Measurements from ENCODE around the gene LZTR1. TPM values are rescaled to one million over a fixed set of nuclear protein-coding genes. Genes with fewer than 3 reads are reported as not detected.

The LZTR1 gene
- total and polyA plus RNA-seq, 2 of the 4 experiments (the other 2 are of a cell fraction) = 22.8 to 41.3 TPM

GRCh38 chr22:20943104-20943933 lies 38.8 kb upstream of the LZTR1 start:
- dilution Hi-C loops (cut with HindIII; ENCODE audit: low sequenced_read_pairs, unreplicated experiment) = no loop called here

More at GRCh38 chr22:20943104-20943933, 38.8 kb upstream of the LZTR1 start:
- Histone ChIP-seq H3K18ac (ENCODE audit: low read depth, low read length) (no peak overlapping the region), H2BK15ac (ENCODE audit: low read depth, low read length) (no peak overlapping the region), H3K4me1 (ENCODE audit: control insufficient read depth, insufficient read depth, low read length) (peaks cover 9% of the 10 kb centered on the region), H3K27me3 (ENCODE audit: control insufficient read depth, insufficient read depth, low read length) (no peaks in the 10 kb centered on the region), H3K4ac (ENCODE audit: low read depth, low read length) (no peak overlapping the region), H4K20me1 (ENCODE audit: insufficient read depth, low read length) (peaks cover 96% of the 10 kb centered on the region), H2BK120ac (ENCODE audit: low read depth, low read length) (no peak overlapping the region), H3K56ac (ENCODE audit: extremely low read depth, insufficient read depth, low read length) (no peak overlapping the region), H3K27ac (ENCODE audit: insufficient read depth, low read length) (no peak overlapping the region), H3K36me3 (ENCODE audit: control insufficient read depth, insufficient read depth, low read length) (peaks cover 5% of the 10 kb centered on the region), H2AK9ac (replicated peaks; ENCODE audit: low read depth, low read length, poor library complexity) (no peak overlapping the region), H3K79me1 (ENCODE audit: low read depth in 1 of 2, low read length in 2 of 2) (peaks cover 9 to 79% of the 10 kb centered on the region in 2 experiments), H3K9ac (ENCODE audit: low read depth, low read length) (no peak overlapping the region), H3K9me3 (ENCODE audit: control insufficient read depth, insufficient read depth, low read length) (no peaks in the 10 kb centered on the region), H4K91ac (ENCODE audit: insufficient read depth, low read depth, low read length) (no peak overlapping the region), H2BK5ac (ENCODE audit: low read depth, low read length, poor library complexity, severe bottlenecking) (no peak overlapping the region), H3K14ac (replicated peaks; ENCODE audit: low read depth, low read length) (no peak overlapping the region), H3K23ac (ENCODE audit: low read depth, low read length) (no peak overlapping the region), H2AK5ac (ENCODE audit: low read depth, low read length) (no peak overlapping the region), H3K9me1 (ENCODE audit: insufficient read depth, low read length) (peaks cover 25% of the 10 kb centered on the region), H3K4me3 (ENCODE audit: insufficient read depth, low read depth, low read length) (no peak overlapping the region), H4K8ac (ENCODE audit: low read depth in 2 of 2, low read length in 2 of 2) (no peak overlapping the region), H3K4me2 (ENCODE audit: low read depth, low read length) (no peak overlapping the region), H4K5ac (ENCODE audit: low read depth, low read length) (no peak overlapping the region), H2BK20ac (ENCODE audit: low read depth, low read length) (no peak overlapping the region), H2AFZ (replicated peaks; ENCODE audit: low read length, poor library complexity) (no peak overlapping the region)
- CTCF ChIA-PET = interaction anchor here (1.1 kb wide), 1 partner anchor 26 kb away, joined by 3 read pairs; the partner anchor contains the start of gene CRKL
- ATAC-seq (ENCODE audit: low read depth) (no peak), DNase-seq (no peak)
- WGBS, 2 experiments (ENCODE audit: extremely low coverage in 2 of 2, insufficient read length in 1 of 2) = 100% methylated on average over 1 of the region's 8 CpGs; no CpG with 5 or more reads in 1 of the 2 experiments
- BruUV-seq (replicated peaks) = no TSS peak
- POLR2A ChIA-PET (ENCODE audit: unreplicated experiment) = no interaction called here
- intact Hi-C loops (cut with micrococcal nuclease) = no loop called here
- in situ Hi-C loops (cut with MboI; ENCODE audit: low sequenced_read_pairs) = no loop called here
- TF ChIP-seq BHLHE40 (IDR thresholded peaks at IDR 0.05; ENCODE audit: low read depth, low read length) = no peak
- TF ChIP-seq USF2 (IDR thresholded peaks at IDR 0.05; ENCODE audit: low read depth, low read length) = no peak
- no peak for TF ChIP-seq SMC3 (IDR thresholded peaks at IDR 0.05; ENCODE audit: low read depth, low read length)
- TF ChIP-seq RCOR1 (IDR thresholded peaks at IDR 0.05; ENCODE audit: insufficient replicate concordance, low read length) = no peak
- TF ChIP-seq MAFK (IDR thresholded peaks at IDR 0.05; ENCODE audit: low read depth, low read length) = no peak
- no peak for TF ChIP-seq CTCF (conservative IDR thresholded peaks at IDR 0.05; ENCODE audit: low read depth, low read length)
- no peak for TF ChIP-seq MAZ (IDR thresholded peaks at IDR 0.05; ENCODE audit: borderline replicate concordance, low read depth, low read length)
- TF ChIP-seq MXI1 (IDR thresholded peaks at IDR 0.05; ENCODE audit: borderline replicate concordance, low read depth, low read length) = no peak
